ENCODE measurements around the gene PDSS2.
A peak's percentile ranks its signal among the peaks of the same experiment; 100 is the strongest.
"Not testable (repeated sequence)": the region's sequence is repeated elsewhere in the genome, so short reads cannot be mapped to it uniquely, and the experiment has no call there.

Gene PDSS2

DNA sequence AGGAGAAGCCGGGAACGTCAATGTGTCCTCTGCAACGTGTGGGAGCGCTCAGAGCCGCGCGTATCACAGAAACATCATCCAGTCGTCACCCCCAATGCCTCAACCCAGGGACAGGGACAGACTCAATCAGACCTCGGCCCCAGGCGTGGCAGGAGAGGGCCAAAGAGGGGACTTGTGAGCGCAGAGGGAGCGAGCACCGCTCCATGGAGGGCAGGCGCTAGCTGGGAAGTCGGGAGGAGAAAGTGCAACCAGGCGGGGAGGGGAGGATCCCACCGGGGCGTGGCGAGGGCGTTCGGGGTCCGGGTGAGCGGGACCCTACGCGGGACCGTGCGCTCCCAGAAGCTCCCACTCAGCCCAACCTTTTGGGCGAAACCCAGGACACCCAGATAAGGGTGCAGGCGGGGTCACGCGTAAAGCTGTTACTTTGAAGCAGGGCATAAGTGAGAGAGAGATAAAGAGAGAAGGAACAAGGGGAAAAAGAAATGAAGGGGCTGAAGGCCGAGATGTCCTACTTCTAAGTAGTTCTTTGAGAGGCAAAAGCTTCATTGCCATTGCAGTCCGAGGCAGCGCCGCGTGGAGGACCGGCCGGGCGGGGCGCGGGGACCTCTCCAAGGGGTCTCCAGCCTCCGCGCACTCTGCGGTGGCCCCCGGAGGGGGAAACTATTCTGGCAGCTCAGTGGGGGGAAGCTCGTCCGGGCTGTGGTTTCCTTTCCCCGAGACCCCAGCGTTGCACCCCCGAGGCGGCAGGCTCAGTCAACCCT is 29.7 kb upstream of the PDSS2 start:
- TF ChIP-seq, protein P1, sequence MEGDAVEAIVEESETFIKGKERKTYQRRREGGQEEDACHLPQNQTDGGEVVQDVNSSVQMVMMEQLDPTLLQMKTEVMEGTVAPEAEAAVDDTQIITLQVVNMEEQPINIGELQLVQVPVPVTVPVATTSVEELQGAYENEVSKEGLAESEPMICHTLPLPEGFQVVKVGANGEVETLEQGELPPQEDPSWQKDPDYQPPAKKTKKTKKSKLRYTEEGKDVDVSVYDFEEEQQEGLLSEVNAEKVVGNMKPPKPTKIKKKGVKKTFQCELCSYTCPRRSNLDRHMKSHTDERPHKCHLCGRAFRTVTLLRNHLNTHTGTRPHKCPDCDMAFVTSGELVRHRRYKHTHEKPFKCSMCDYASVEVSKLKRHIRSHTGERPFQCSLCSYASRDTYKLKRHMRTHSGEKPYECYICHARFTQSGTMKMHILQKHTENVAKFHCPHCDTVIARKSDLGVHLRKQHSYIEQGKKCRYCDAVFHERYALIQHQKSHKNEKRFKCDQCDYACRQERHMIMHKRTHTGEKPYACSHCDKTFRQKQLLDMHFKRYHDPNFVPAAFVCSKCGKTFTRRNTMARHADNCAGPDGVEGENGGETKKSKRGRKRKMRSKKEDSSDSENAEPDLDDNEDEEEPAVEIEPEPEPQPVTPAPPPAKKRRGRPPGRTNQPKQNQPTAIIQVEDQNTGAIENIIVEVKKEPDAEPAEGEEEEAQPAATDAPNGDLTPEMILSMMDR (IDR thresholded peaks at IDR 0.05; ENCODE audit: low read depth, low read length, missing control alignments): no peak
- H3K4me3 ChIP-seq (replicated peaks; ENCODE audit: low read depth, low read length): peak overlapping the region; percentile 69
- DNase-seq (ENCODE audit: extremely low read depth, low read depth): no peak

DNA sequence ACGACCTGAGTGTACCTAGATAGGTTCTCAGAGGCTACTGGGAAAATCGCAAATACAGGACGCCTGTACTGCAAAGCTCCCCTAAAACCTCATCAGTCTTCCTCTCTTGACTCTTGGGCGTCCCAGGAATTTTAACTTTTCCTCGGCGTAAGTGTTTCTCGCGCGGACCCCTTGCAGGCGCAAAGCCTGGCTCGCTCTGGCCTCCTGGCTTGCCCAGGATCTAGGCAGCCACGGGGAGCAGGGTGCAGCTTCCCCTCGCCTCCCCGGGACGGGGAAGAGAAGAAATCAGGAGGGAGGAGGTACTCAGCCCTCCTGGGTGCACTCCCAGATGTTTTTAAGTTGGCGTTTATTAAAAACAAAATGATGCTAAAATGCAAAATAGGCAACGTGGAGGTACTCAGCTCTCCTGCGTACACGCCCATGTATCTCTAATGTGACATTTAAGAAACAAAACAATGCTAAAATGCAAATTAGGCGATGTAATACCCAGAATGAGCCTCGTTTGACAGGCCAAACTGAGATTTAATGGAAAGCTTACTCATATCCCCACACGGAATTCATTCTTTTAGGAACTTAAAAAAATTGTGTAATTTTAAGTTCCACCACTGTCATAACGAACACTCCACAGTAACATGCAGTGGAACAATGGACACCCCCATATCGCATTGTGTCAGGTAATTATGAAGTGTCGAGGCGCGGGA is 29.0 kb upstream of the PDSS2 start:
- no peak for DNase-seq (ENCODE audit: extremely low read depth, low read depth)
- TF ChIP-seq, protein P1 (IDR thresholded peaks at IDR 0.05; ENCODE audit: low read depth, low read length, missing control alignments): no peak
- H3K4me3 ChIP-seq (replicated peaks; ENCODE audit: low read depth, low read length): peak overlapping the region; percentile 69

DNA sequence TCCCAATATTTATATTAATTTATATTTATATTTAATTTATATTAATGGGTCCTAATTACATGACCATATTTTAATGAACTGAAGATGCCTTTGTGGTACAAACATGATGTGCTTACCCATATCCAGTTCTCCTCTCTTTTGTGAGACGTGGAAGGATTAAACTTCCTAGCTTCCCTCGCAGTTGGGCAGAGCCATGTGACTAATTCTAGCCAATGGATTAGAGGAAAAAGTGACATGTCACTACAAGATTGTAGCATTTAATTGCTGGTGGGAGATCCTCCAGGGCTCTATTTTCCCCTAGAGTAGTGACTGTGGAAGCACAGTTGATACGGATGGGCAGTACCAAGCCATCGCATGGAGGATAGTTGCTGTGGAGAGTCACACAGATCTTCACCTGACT is 25.8 kb upstream of the PDSS2 start:
- no peak overlapping the region for H3K4me3 ChIP-seq (replicated peaks; ENCODE audit: low read depth, low read length)
- no peak for DNase-seq (ENCODE audit: extremely low read depth, low read depth)
- TF ChIP-seq, protein P1 (IDR thresholded peaks at IDR 0.05; ENCODE audit: low read depth, low read length, missing control alignments): no peak

DNA sequence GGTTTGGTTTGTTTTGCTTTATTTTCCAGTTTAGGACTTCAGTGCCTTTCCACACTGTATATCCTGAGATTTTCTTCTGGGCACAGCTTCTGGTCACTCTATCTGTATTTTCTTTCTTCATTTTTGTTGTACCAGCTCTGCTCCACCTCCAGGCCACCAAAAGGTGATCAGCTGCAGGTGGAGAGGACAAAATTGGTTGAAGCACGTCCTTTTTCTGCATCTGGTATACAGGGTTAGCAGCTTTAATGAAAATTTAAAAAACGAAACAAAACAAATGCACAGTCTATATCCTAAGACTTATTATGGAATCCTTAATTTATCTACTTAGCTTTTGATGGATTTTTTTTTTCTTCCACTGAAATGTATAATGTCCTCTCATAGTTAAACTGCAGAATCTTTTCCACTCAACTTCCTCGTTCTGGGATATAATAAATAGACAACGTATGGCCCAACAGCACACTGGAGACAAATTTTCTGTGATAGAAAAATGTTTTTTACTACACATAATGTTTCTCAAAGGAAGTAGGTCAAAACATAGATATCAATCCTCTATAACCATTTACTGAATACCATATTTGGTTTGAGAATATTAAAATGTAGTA is 19.8 kb upstream of the PDSS2 start:
- TF ChIP-seq, protein P1 (IDR thresholded peaks at IDR 0.05; ENCODE audit: low read depth, low read length, missing control alignments): no peak
- no peak for DNase-seq (ENCODE audit: extremely low read depth, low read depth)
- H3K4me3 ChIP-seq (replicated peaks; ENCODE audit: low read depth, low read length): no peak overlapping the region

DNA sequence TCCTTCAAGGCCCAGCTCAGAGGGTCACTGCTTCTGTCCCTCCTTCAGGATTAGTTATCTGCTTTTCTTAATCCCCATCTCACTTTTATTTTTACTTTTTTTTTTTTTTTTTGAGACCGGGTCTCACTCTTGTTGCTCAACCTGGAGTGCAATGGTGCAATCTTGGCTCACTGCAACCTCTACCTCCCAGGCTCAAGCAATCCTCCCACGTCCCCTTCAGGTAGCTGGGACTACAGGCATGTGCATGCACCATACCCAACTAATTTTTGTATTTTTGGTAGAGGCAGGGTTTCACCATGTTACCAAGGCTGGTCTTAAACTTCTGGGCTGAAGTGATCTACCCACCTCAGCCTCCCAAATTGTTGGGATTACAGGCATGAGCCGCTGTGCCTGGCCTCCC is 16.5 kb upstream of the PDSS2 start:
- H3K4me3 ChIP-seq (replicated peaks; ENCODE audit: low read depth, low read length); DNase-seq (ENCODE audit: extremely low read depth, low read depth): not testable (repeated sequence)

DNA sequence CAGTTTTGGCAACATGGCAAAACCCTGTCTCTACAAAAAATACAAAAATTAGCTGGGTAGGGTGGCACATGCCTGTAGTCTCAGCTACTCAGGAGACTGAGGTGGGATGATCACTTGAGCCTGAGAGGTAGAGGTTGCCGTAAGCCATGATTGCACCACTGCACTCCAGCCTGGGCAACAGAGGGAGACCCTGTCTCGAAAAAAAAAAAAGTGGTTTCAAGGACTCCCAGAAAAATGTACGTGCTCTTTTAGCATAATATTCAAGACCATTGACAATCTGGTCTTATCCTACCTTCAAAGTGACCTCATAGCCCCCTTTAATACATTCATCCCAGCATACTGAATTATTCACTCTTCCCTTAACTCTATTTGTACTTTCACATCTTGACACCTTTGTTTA is 16.0 kb upstream of the PDSS2 start:
- DNase-seq (ENCODE audit: extremely low read depth, low read depth); H3K4me3 ChIP-seq (replicated peaks; ENCODE audit: low read depth, low read length): not testable (repeated sequence)

DNA sequence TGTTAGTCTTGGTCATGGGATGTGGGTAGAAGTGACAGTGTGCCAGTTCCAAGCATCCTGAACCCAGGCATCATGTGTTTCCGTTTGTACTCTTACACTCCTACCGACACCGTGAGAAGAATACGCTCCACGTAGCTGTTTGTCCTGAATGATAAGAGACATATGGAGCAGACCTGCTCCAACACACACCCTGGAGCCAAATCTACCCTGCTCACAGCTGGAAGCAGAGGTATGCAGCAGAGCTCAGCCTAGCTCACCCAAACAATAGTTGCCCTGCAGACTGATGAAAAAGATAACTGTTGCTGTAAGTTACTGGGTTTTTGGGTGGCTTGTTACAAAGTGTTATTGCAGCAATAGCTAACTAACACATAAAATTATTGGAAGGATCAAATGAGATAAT is 14.3 kb upstream of the PDSS2 start:
- no peak for DNase-seq (ENCODE audit: extremely low read depth, low read depth)
- TF ChIP-seq, protein P1 (IDR thresholded peaks at IDR 0.05; ENCODE audit: low read depth, low read length, missing control alignments): no peak
- H3K4me3 ChIP-seq (replicated peaks; ENCODE audit: low read depth, low read length): no peak overlapping the region
